ENCODE results near the gene MRTO4. TPM values are rescaled to one million over a fixed set of nuclear protein-coding genes. Genes with fewer than 3 reads are reported as not detected.
A peak's percentile ranks its signal among the peaks of the same experiment; 100 is the strongest.
"Not testable (repeated sequence)": the region's sequence is repeated elsewhere in the genome, so short reads cannot be mapped to it uniquely, and the experiment has no call there.

The MRTO4 gene
- total RNA-seq, 1 donor = 22.7 TPM

DNA sequence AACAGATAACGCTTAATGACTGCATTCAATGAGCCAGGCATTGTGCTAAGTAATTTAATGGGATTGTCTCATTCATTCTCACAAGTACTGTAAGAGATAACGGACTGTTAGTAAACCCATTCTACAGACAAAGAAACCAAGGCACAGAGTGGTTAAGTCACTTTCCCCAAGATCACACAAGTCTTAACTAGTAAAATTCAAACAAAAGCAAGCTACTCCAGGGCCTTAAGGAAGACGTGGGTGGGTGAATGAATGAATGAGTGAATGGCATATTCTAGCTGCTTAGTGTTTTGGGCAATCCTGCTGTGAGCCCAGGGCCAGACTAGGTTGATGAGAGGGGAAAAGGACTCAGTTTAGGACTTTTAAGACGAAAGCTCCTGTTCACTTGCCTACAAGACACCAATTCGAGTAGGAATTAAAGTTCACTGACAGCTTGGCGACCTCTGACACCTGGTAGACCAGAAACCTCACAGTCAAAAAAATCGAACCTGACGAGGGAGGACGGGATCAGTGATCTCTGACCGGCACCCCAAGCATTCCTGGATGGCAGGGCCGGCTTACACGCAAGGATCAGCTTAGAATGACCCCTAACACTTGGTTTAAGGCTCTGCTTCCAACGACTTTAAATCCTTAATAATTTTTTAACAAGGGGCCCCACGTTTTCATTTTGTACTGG is 838 bp upstream of the MRTO4 start:
- TF ChIP-seq CTCF (IDR thresholded peaks at IDR 0.05; ENCODE audit: insufficient read depth, low read length) = no peak
- no peak for DNase-seq (ENCODE audit: low read depth)
- peak overlapping the region; percentile 99 for H3K4me3 ChIP-seq (ENCODE audit: low read depth, low read length)

GRCh38 chr1:19254416-19254815 is 2.8 kb downstream of the MRTO4 start:
- H3K4me3 ChIP-seq (ENCODE audit: low read depth, low read length) = no peak overlapping the region
- no peak for DNase-seq (ENCODE audit: low read depth)
- TF ChIP-seq CTCF (IDR thresholded peaks at IDR 0.05; ENCODE audit: insufficient read depth, low read length) = no peak

DNA sequence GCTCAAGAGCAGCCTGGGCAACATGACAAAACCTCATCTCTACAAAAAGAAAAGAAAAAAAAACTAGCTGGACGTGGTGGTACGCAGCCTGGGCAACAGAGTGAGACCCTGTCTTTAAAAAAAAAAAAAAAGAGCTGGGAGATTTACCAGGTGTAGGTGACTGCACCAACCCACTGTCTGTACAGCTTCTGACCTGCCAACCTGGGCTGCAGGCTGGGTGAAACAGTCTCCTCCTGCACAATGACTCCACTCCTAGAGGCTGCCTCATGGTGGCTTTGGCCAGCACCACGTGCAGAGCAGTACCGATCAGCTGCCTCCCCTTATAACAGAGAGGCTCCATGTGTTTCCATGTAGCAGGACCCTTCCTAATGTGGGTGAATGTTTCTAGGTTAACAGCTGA is 3.7 kb downstream of the MRTO4 start:
- TF ChIP-seq CTCF (IDR thresholded peaks at IDR 0.05; ENCODE audit: insufficient read depth, low read length) = no peak
- no peak for DNase-seq (ENCODE audit: low read depth)
- H3K4me3 ChIP-seq (ENCODE audit: low read depth, low read length) = no peak overlapping the region

GRCh38 chr1:19256301-19256700 is 4.7 kb downstream of the MRTO4 start:
- not testable (repeated sequence) for DNase-seq (ENCODE audit: low read depth); H3K4me3 ChIP-seq (ENCODE audit: low read depth, low read length)

- TF ChIP-seq CTCF (IDR thresholded peaks at IDR 0.05; ENCODE audit: insufficient read depth, low read length) = no peak
- no peak for DNase-seq (ENCODE audit: low read depth)
- no peak overlapping the region for H3K4me3 ChIP-seq (ENCODE audit: low read depth, low read length)
Observed at GRCh38 chr1:19257178-19257914, 5.7 kb downstream of the MRTO4 start.

GRCh38 chr1:19258353-19258752 is 6.7 kb downstream of the MRTO4 start:
- no peak overlapping the region for H3K4me3 ChIP-seq (ENCODE audit: low read depth, low read length)
- no peak for TF ChIP-seq CTCF (IDR thresholded peaks at IDR 0.05; ENCODE audit: insufficient read depth, low read length)
- DNase-seq (ENCODE audit: low read depth) = no peak

GRCh38 chr1:19260211-19261138 is 8.9 kb downstream of the MRTO4 start:
- no peak overlapping the region for H3K4me3 ChIP-seq (ENCODE audit: low read depth, low read length)
- TF ChIP-seq CTCF (IDR thresholded peaks at IDR 0.05; ENCODE audit: insufficient read depth, low read length) = no peak
- DNase-seq (ENCODE audit: low read depth) = peak; percentile 56
